Stimulated activated naive CD8-positive, alpha-beta T cell treated with anti-CD3 and anti-CD28 coated beads, Interleukin-15, Interleukin-2, amounts not matched to agents 100 U/mL and 50 U/mL, for 24 hours (primary cell): ENCODE data around the gene SLC37A2.
A peak's percentile ranks its signal among the peaks of the same experiment; 100 is the strongest.

Source experiments
- ATAC-seq: fragments of 150-1000 bp; cut with Tn5 transposase; one replicate; pipeline ENCODE4 v1.10.0; 2021
- DNase-seq: peaks from one replicate; pipeline ENCODE4 v3.0.0; 2021

The SLC37A2 gene

DNA sequence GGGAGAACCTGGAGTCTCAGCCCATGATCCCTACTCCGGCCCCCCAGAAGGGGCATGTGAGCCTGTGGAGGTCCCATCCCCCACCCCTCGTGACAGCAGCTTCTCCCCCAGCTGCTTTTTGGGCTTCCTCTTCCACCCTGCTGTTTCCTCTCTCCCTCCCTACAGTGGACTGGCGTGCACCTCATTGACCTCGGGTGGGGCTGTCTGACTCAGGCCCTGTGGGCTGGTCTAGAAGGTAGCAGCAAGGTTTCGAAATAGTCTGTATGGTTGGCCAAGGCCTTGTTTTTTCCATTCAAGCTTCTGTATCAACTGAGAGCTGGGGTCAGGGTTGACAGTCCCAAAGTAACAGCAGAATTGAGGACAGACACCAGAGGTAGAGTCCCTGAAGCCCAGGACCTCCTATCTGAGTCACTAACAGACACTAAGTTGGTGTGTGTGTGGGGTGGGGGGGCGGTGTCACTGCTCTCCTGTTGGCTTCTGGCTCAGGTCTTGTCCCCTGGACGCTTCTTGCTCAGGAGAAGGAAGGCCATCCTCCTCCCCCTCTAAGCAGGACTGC is 7.7 kb downstream of the SLC37A2 start:
- DNase-seq (peak; percentile 45), ATAC-seq (peak; percentile 83)

DNA sequence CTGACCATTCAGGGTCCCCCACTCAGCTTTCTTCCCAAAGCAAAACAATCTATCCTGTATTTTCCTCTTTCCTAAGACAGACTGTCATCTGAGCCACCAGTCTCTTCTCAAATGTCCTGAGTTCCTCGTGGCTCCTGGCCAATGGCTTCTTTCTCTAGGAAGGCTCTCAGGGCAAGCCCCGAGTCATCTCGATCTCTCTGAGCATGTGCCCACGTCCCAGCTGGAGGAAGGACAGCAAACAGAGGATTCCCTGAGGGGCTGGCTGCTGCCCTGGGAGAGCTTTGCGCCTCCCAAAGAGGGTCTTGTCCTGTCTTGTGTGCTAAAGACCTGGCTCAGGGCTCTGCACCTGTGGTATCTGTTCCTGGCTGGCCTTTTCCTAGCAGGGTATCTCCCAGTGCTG is 8.3 kb downstream of the SLC37A2 start:
- ATAC-seq (no peak), DNase-seq (no peak)

GRCh38 chr11:125071846-125072217 is 8.7 kb downstream of the SLC37A2 start:
- DNase-seq, result no peak
- no peak for ATAC-seq

DNA sequence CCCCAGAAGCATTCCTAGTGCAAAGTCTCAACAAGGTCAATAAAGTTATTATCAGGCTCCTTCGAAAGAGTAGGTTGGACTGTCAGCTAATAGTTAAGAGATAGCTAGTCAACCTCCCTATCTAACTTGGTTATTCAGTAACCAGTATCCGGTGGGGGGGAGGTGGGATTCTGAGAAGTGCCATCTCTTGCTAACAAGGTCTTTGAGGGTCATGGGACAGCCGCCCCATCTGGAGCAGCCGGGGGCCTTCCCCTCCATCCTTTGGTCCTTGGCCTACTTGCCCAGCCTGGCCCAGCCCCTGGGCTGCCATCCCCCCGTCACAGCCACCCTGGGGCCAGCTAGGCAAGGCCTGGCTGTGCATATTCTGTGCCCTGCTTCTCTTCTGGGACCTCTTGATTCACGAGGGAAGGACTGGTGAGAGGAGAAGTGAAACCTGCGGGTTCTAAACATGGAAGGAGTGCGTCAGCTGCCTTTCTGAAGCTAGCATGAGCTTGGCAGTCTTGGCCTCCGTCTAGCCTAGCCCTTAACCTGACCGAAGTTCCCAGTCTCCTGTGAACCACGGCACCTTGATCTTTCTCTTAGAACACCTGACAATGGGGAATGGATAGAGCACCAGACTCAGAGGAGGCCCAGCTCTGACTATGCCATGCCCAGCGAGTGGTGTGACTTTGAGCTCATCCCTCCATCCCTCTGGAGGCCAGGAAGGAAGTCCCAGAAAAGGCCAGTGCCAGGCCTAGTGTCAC is 9.3 kb downstream of the SLC37A2 start:
- ATAC-seq, result no peak
- DNase-seq, result no peak

GRCh38 chr11:125072961-125073590 is 10.0 kb downstream of the SLC37A2 start:
- DNase-seq (no peak), ATAC-seq (no peak)

- ATAC-seq (no peak), DNase-seq (no peak)
These were observed 10.7 kb downstream of the SLC37A2 start for GRCh38 chr11:125073616-125074483.

DNA sequence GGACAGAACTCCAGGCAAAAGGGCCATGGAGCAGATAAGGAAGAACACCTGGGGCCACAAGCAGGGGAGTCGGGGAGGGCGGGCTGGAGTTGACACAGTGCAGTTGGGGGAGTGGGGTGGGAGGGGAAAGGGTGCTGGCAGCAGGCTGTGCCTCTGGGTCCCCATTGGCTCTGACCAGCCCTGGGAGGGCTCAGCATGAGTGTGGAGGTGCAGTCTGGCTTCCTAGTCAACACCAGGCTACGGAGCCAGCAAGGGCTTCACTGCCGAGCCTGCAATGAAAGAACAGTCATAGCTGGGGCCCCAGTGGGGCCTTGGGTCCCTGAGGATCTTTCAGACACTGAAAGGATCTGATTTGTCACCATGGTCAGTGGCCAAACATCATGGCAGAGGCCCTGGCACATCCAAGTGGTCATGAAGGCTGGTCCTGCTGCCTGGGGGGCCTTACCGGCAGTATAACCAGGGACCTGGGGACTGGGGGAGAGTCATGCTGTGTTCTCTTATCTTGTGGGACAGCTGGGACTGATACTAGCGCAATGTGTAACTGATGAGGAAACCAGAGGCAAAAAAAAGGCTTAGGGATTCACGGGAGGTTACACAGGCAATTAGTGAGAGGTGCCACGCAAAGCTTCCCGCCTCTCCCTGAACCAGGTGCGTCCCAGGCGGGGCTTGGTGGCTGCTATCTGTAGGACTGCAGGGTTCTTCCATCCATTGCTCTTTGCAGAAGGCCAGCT is 11.6 kb downstream of the SLC37A2 start:
- DNase-seq (no peak), ATAC-seq (no peak)

GRCh38 chr11:125075242-125075625 is 12.1 kb downstream of the SLC37A2 start:
- no peak for DNase-seq
- ATAC-seq, result no peak

GRCh38 chr11:125075900-125076317 is 12.8 kb downstream of the SLC37A2 start:
- ATAC-seq (no peak), DNase-seq (no peak)

- DNase-seq (no peak), ATAC-seq (no peak)
These were observed 13.4 kb downstream of the SLC37A2 start for GRCh38 chr11:125076378-125076945.

- ATAC-seq (no peak), DNase-seq (no peak)
These were observed 14.9 kb downstream of the SLC37A2 start for GRCh38 chr11:125078016-125078415.

DNA sequence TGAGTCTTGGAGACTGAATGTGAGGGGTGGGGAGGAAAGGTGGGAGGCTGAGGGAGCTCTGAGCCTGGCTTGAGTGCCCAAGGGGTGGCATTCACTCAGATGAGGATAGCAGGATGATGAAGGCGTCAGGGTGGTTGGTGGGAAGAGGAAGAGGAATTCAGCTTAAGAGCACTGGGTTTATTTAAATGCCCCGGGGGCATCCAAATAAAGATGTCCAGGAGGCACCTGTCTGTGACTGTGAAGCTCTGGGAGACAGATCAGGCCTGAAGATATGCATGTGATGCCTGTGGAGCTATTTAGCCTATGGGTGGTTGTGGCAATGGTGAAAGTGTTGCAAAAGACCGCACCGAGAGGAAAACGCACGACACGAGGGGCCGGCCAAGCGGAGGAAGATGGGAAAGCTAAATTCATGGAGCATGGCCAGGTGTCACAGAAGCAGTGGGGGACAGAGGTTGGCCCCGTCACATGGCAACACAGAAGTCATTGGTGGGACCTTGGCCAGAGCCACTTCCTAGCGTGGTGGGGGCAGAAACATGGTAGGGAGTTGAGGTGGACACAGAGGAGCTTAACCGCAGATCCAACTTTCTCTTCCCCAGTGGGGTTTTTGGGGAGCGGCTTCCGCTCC is 15.5 kb downstream of the SLC37A2 start:
- no peak for DNase-seq
- ATAC-seq, result no peak

DNA sequence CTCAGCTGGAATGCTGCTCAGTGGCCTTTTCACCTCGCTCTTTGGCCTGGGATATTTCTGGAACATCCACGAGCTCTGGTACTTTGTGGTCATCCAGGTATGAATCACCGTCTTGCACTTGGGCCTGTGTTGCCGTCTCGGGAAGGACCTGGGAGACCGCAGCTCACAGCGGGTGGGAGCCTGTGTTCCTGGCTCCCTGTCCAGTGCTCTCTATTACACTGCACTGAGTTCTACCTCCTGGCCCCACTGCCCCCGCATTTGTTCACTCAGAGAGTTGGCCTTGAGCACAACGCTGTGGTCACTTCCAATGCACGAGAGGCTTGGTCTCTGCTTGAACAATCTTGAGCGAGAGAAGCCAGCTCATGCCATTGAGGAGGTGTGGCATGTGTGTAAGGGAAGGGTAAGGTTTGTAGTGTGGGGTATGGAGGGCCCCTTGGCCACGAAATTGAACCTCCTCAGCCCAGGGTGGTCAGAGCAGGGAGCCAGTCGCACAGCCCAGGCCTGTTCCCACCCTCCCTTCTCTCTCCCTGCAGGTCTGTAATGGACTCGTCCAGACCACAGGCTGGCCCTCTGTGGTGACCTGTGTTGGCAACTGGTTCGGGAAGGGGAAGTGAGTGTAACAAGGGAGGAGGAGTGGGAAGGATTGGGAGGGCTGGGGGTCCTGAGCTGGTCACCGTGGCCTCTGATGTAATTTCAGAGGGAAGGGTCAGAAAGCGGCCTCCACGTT is 16.2 kb downstream of the SLC37A2 start:
- no peak for ATAC-seq

DNA sequence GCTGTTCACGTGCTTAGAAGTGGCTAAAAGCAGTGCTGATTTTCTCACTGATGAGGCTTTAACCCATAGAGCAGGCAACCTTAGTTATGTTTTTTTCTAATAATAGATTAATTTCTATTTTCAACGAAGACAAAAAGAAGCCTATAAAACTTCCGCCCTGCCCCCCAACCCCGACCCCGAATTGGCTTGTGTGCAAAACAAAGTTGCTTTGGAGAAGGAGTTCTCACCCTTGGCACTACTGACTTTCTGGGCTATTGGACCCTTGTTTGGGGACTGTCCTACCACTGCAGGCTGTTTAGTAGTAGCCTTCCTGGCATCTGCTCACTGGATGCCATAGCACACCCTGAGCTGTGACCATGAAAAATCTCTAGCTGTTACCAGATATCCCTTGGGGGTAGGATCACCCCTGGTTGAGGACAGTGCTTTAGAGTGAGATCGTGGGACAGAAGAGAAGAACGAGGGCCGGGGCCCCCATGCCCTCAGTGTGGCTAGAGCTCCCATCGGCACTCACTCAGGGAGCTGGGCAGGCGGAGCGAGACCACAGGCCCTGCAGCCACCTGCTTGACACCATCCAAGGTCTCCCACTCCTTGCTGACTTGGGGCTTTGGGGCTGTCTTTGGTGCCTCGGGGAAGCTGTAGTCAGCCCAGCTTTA is 16.9 kb downstream of the SLC37A2 start:
- DNase-seq (no peak), ATAC-seq (no peak)

More for the DNA sequence above, 16.2 kb downstream of the SLC37A2 start:
- DNase-seq, result no peak

- ATAC-seq (no peak), DNase-seq (no peak)
These were observed 17.4 kb downstream of the SLC37A2 start for GRCh38 chr11:125080531-125080911.

DNA sequence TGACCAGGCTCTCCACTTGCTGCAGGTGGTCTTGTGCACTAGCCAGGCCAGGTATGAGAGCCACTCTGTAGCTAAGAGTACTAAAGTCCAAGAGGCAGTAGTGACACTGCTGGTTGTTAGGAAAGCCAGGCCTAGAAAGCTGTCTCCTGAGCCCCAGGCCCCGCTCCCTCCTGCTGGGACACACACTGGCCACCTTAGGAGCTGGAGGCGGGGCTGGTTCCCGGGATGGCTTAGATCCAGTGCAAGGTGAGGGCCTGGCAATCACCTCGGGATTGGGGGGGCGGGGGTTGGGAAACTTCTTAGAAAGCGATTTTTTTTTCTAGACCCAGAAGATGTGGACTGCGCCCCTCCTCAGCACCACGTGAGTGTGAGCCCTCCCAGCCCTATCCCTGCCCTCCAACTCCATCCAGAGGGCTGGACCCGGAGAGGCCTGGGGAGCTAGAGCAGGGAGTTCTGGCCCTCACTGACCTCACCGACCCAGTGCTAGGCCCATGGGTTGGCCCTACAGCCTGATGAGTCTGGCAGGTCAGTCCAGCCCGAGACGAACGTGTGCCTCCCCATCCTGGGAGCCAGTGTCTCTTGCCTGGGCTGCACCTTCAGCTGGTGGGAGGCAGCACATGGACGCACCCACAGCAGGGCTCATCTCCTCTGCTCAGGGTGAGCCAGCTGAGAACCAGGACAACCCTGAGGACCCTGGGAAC is 18.1 kb downstream of the SLC37A2 start:
- DNase-seq (no peak), ATAC-seq (no peak)

DNA sequence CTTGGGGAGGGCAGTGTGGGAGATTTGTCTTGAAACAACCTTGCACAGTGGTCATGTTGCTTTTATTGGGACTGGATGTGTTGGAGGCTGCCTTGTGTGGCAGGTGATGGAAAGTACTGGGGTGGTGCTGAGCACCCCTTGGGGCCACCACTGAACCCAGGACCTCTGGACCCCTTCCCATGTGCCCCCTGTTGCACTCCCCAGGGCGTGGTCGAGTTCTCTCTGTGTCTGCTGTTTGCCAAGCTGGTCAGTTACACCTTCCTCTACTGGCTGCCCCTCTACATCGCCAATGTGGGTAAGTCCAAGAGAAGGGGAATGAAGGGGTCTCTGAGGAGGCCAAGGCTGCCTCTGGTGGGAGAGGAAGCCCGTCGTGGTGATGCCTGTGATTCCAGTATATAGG is 18.9 kb downstream of the SLC37A2 start:
- ATAC-seq (no peak), DNase-seq (no peak)

- ATAC-seq, result no peak
- no peak for DNase-seq
These were observed 19.7 kb downstream of the SLC37A2 start for GRCh38 chr11:125082611-125083311.
